HG03045 (cell line): ENCODE results near the gene SDR39U1.

ENCODE experiments used
- ATAC-seq: cut with Tn5 transposase; IDR thresholded peaks from one replicate; pipeline ENCODE4 v1.9.1; 2021; ENCODE audit warnings: mild to moderate bottlenecking, moderate library complexity; ENCODE audit not compliant: unreplicated experiment

The SDR39U1 gene

GRCh38 chr14:24430143-24430681 is 12.4 kb downstream of the SDR39U1 start:
- ATAC-seq: peak; percentile 75

- ATAC-seq: peak; percentile 84
These were observed 13.0 kb downstream of the SDR39U1 start, which contains the start of the genes CBLN3 and KHNYN for GRCh38 chr14:24429395-24430142. Gene CBLN3, minus strand, starts transcription at chr14:24429668. Its CDS starts 614 bp downstream, at chr14:24429054. Gene KHNYN, plus strand, starts transcription at chr14:24429954. Its CDS starts 777 bp downstream, at chr14:24430731.

- no peak for ATAC-seq
These were observed 13.8 kb downstream of the SDR39U1 start for GRCh38 chr14:24428628-24429394.

GRCh38 chr14:24427537-24428508 is 14.8 kb downstream of the SDR39U1 start:
- ATAC-seq: no peak

GRCh38 chr14:24426912-24427536 is 15.6 kb downstream of the SDR39U1 start:
- ATAC-seq: no peak

GRCh38 chr14:24426150-24426911 is 16.2 kb downstream of the SDR39U1 start:
- no peak for ATAC-seq

- ATAC-seq: no peak
These were observed 16.9 kb downstream of the SDR39U1 start for GRCh38 chr14:24425704-24426103.

GRCh38 chr14:24422694-24423601 is 19.6 kb downstream of the SDR39U1 start:
- ATAC-seq: no peak

GRCh38 chr14:24422261-24422660 is 20.3 kb downstream of the SDR39U1 start:
- ATAC-seq: no peak

GRCh38 chr14:24418492-24418873 is 24.1 kb downstream of the SDR39U1 start:
- no peak for ATAC-seq

- no peak for ATAC-seq
These were observed 24.6 kb downstream of the SDR39U1 start for GRCh38 chr14:24417832-24418491.

GRCh38 chr14:24416932-24417619 is 25.5 kb downstream of the SDR39U1 start:
- ATAC-seq: no peak

- no peak for ATAC-seq
These were observed 26.2 kb downstream of the SDR39U1 start for GRCh38 chr14:24416254-24416931.

GRCh38 chr14:24415421-24416253 is 26.9 kb downstream of the SDR39U1 start:
- no peak for ATAC-seq

GRCh38 chr14:24414732-24415420 is 27.7 kb downstream of the SDR39U1 start:
- no peak for ATAC-seq
